ENCODE measurements around the gene CRYBA2. TPM values are rescaled to one million over a fixed set of nuclear protein-coding genes. Genes with fewer than 3 reads are reported as not detected.

The CRYBA2 gene
- total RNA-seq, 1 experiment from 2014 or later = 13.5 TPM

- H3K9ac ChIP-seq (ENCODE audit: low read length) = no peak overlapping the region
- H2AFZ ChIP-seq (ENCODE audit: low read length) = no peak overlapping the region
- H3F3A ChIP-seq (ENCODE audit: low read length, unreplicated experiment) = no peaks in the 10 kb centered on the region
- ATAC-seq (no peak), DNase-seq (no peak)
- H3K36me3 ChIP-seq (ENCODE audit: low read depth, low read length) = no peaks in the 10 kb centered on the region
- H3K9me2 ChIP-seq (replicated peaks; ENCODE audit: low read length) = no peaks in the 10 kb centered on the region
- no peaks in the 10 kb centered on the region for H3K79me2 ChIP-seq (ENCODE audit: low read length)
- intact Hi-C loops (cut with micrococcal nuclease) = loop anchor here (5.0 kb wide), 1 partner anchor 35 kb away; the partner anchor contains the start of gene IHH
- POLR2A ChIA-PET (ENCODE audit: unreplicated experiment) = no interaction called here
- BruUV-seq (replicated peaks) = no TSS peak
- H3K27me3 ChIP-seq (ENCODE audit: low read length) = no peaks in the 10 kb centered on the region
- no peaks in the 10 kb centered on the region for H4K20me1 ChIP-seq (ENCODE audit: low read length)
- CTCF ChIA-PET = interaction anchor here (0.5 kb wide), 1 partner anchor 543 kb away, joined by 5 read pairs; no protein-coding TSS in a partner anchor
- H3K4me3 ChIP-seq (ENCODE audit: low read length) = no peak overlapping the region
- H3K9me3 ChIP-seq (ENCODE audit: low read length) = no peaks in the 10 kb centered on the region
- TF ChIP-seq EZH2 (IDR thresholded peaks at IDR 0.05; ENCODE audit: low read length, unreplicated experiment) = no peak
- TF ChIP-seq CTCF (conservative IDR thresholded peaks at IDR 0.05; ENCODE audit: low read depth, low read length) = no peak
- no peak overlapping the region for H3K4me2 ChIP-seq (ENCODE audit: low read length)
- H3K4me1 ChIP-seq (ENCODE audit: insufficient read depth, low read length) = no peaks in the 10 kb centered on the region
- H3K27ac ChIP-seq (ENCODE audit: low read length) = no peak overlapping the region
Measured at GRCh38 chr2:219027511-219028055, 34.4 kb upstream of the CRYBA2 start.

GRCh38 chr2:219026946-219027345 lies 33.7 kb upstream of the CRYBA2 start:
- Histone ChIP-seq H3K36me3 (ENCODE audit: low read depth, low read length) (no peaks in the 10 kb centered on the region), H3F3A (ENCODE audit: low read length, unreplicated experiment) (no peaks in the 10 kb centered on the region), H3K4me1 (ENCODE audit: insufficient read depth, low read length) (no peaks in the 10 kb centered on the region), H3K27ac (ENCODE audit: low read length) (no peak overlapping the region), H3K9me3 (ENCODE audit: low read length) (no peaks in the 10 kb centered on the region), H3K4me3 (ENCODE audit: low read length) (no peak overlapping the region), H2AFZ (ENCODE audit: low read length) (no peak overlapping the region), H4K20me1 (ENCODE audit: low read length) (no peaks in the 10 kb centered on the region), H3K4me2 (ENCODE audit: low read length) (no peak overlapping the region), H3K79me2 (ENCODE audit: low read length) (no peaks in the 10 kb centered on the region), H3K9ac (ENCODE audit: low read length) (no peak overlapping the region), H3K27me3 (ENCODE audit: low read length) (no peaks in the 10 kb centered on the region), H3K9me2 (replicated peaks; ENCODE audit: low read length) (no peaks in the 10 kb centered on the region)
- POLR2A ChIA-PET (ENCODE audit: unreplicated experiment) = no interaction called here
- intact Hi-C loops (cut with micrococcal nuclease) = loop anchor here (5.0 kb wide), 1 partner anchor 35 kb away; the partner anchor contains the start of gene IHH
- ATAC-seq (no peak), DNase-seq (no peak)
- BruUV-seq (replicated peaks) = no TSS peak
- CTCF ChIA-PET = interaction anchor here (0.5 to 0.7 kb wide), 2 partner anchors 130 to 542 kb away, joined by 4 to 5 read pairs; no protein-coding TSS in a partner anchor
- TF ChIP-seq EZH2phosphoT487 (IDR thresholded peaks at IDR 0.05; ENCODE audit: borderline replicate concordance, low read length) (no peak), EZH2 (IDR thresholded peaks at IDR 0.05; ENCODE audit: low read length, unreplicated experiment) (no peak)

GRCh38 chr2:219025637-219026585 lies 32.7 kb upstream of the CRYBA2 start:
- H2AFZ ChIP-seq (ENCODE audit: low read length) = no peak overlapping the region
- H3K4me2 ChIP-seq (ENCODE audit: low read length) = no peak overlapping the region
- no peak for ATAC-seq
- H3K27me3 ChIP-seq (ENCODE audit: low read length) = no peaks in the 10 kb centered on the region
- H3K4me1 ChIP-seq (ENCODE audit: insufficient read depth, low read length) = no peaks in the 10 kb centered on the region
- TF ChIP-seq EZH2phosphoT487 (IDR thresholded peaks at IDR 0.05; ENCODE audit: borderline replicate concordance, low read length) (no peak), EZH2 (IDR thresholded peaks at IDR 0.05; ENCODE audit: low read length, unreplicated experiment) (no peak), CTCF (conservative IDR thresholded peaks at IDR 0.05; ENCODE audit: low read depth, low read length) (no peak)
- no peak overlapping the region for H3K27ac ChIP-seq (ENCODE audit: low read length)
- POLR2A ChIA-PET (ENCODE audit: unreplicated experiment) = no interaction called here
- no peak overlapping the region for H3K4me3 ChIP-seq (ENCODE audit: low read length)
- no peaks in the 10 kb centered on the region for H3K36me3 ChIP-seq (ENCODE audit: low read depth, low read length)
- CTCF ChIA-PET = interaction anchor here (0.5 kb wide), 1 partner anchor 24 kb away, joined by 3 read pairs; no protein-coding TSS in a partner anchor
- H3F3A ChIP-seq (ENCODE audit: low read length, unreplicated experiment) = no peaks in the 10 kb centered on the region
- H3K79me2 ChIP-seq (ENCODE audit: low read length) = no peaks in the 10 kb centered on the region
- no TSS peak for BruUV-seq (replicated peaks)
- H3K9ac ChIP-seq (ENCODE audit: low read length) = no peak overlapping the region
- no peaks in the 10 kb centered on the region for H4K20me1 ChIP-seq (ENCODE audit: low read length)
- no peaks in the 10 kb centered on the region for H3K9me3 ChIP-seq (ENCODE audit: low read length)
- DNase-seq = no peak
- H3K9me2 ChIP-seq (replicated peaks; ENCODE audit: low read length) = no peaks in the 10 kb centered on the region
- intact Hi-C loops (cut with micrococcal nuclease) = loop anchor here (5.0 kb wide), 1 partner anchor 36 kb away; the partner anchor contains the start of gene IHH

Measured in PC-3 (cell line).